LNCaP clone FGC (cell line): ENCODE results near the gene ST6GALNAC3.
"Not testable (repeated sequence)": the region's sequence is repeated elsewhere in the genome, so short reads cannot be mapped to it uniquely, and the experiment has no call there.

Experiments
- DNase-seq: peaks from one replicate; pipeline ENCODE4 v3.0.0-alpha.2; 2011; ENCODE audit warnings: low read depth
- H3K4me3 ChIP-seq: 2 replicates; pipeline ENCODE4 v1.5.1; 2011; ENCODE audit warnings: mild to moderate bottlenecking, low read depth, low read length, control low read depth
- CTCF ChIP-seq: IDR thresholded peaks from 2 replicates; pipeline ENCODE4 v1.5.1; 2012; ENCODE audit warnings: mild to moderate bottlenecking; ENCODE audit not compliant: control insufficient read depth, insufficient read depth; ENCODE audit errors: extremely low read depth

Gene ST6GALNAC3

GRCh38 chr1:76240316-76240715, 165.8 kb downstream of the ST6GALNAC3 start:
- no peak overlapping the region for H3K4me3 ChIP-seq
- no peak for DNase-seq
- TF ChIP-seq CTCF: no peak

DNA sequence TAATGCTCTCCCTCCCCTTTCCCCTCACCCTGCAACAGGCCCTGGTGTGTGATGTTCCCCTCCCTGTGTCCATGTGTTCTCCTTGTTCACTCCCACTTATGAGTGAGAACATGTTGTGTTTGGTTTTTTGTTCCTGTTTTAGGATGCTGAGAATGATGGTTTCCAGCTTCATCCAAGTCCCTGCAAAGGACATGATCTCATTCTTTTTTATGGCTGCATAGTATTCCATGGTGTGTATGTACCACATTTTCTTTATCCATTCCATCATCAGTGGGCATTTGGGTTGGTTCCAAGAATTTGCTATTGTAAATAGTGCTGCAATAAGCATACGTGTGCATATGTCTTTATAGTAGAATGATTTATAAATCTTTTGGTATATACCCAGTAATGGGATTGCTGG, 168.0 kb downstream of the ST6GALNAC3 start:
- not testable (repeated sequence) for DNase-seq

DNA sequence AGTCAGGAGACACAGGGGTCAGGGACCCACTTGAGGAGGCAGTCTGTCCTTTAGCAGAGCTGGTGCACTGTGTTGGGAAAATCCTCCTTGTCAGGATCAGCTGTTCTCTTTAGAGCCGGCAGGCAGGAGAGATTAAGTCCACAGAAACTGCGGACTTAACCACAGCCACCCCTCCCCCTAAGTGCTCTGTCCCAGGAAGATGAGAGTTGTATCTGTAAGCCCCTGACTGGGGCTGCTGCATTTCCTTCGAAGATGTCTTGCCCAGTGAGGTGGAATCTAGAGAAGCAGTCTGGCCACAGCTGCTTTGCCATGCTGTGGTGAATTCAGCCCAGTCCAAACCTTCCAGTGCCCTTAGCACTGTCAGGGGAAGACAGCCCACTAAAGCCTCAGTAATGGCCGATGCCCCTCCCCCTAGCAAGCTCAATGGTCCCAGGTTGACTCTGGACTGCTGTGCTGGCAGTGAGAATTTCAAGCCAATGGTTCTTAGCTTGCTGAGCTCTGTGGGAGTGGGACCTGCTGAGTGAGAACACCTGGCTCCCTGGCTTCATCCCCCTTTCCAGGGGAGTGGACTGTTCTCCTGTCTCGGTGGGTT, 172.8 kb downstream of the ST6GALNAC3 start:
- TF ChIP-seq CTCF: no peak
- no peak overlapping the region for H3K4me3 ChIP-seq
- no peak for DNase-seq

More for the DNA sequence above, 168.0 kb downstream of the ST6GALNAC3 start:
- not testable (repeated sequence) for H3K4me3 ChIP-seq

DNA sequence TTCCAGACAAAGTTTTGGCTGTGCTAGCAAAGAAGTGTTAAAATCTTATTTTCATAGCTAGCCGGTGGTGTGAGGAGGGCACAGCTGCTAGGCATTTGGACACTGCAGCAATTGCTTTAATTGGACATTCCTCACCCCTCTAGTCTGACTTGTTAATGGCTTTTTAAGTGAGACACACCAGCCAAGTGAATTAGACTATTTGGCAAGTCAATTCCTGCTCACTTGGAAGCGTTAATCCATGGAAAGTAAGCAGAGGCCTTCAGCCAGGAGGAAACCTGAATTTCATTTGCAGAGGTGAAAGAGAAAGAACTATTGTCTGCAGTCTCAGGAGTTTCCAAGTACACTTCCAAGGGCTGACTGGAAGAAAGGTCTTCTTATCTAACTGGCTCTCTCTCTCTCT, 175.7 kb downstream of the ST6GALNAC3 start:
- DNase-seq: no peak
- no peak overlapping the region for H3K4me3 ChIP-seq
- no peak for TF ChIP-seq CTCF

DNA sequence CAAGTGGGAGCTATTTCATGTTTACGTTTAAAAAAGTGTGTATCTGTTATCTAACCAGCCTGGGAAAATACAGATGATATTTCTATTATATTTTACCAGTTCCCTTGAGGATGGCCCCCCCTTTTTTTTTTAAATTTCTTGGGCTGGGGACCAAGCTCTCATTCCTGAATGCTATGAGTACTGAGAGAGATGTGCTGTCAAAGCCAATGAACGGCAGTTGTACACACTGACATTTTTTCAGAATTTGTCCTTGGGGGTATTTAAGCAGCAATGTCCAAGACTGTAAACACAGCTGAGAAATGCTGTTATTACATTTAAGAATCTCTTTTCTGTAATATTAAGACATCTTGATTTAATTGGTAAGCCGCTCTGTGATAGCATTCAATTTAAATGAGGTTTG, 177.9 kb downstream of the ST6GALNAC3 start:
- TF ChIP-seq CTCF: no peak
- no peak for DNase-seq

DNA sequence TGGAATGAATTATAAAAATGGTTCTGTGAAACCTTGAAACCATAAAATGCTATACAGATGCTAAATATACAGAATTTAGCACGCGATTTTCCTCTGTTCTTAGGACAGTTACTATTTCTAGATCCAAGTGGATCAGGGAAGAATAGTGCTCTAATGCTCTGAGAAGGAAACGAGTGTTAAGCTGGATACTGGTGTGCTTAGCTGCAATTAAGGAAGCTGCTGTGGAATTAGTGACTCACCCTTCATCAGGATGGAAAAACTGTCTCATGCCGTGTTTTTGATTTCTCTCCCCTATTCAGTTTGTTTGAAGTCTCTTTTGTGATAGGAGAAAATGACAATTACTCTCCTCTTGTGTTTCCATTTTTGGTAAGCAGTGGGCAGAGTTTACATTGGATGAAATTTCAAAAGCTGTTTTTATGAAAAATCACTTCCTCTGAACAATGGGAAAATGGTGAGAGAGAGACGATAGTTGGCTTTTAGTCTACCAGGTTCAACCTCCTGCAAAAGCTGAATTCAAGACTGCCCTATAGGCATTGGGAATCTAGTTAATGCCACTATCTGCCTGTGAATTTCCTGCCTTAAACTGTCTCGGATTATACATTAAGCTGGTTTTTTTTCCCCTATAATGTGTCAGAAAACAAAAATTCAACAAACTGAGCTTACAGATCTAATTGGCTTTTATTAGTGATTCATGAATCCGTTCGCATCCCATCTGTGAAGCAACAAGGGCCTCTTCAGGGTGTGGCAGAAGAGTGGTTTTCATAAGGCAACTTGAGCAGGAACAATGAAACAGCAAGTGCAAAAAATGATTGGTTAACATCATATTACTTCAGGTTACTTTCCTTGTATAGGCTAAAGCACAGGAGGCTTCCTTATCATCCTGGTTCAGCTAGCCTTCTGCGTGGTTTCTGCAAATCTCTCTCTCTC, 179.8 kb downstream of the ST6GALNAC3 start:
- DNase-seq: no peak
- TF ChIP-seq CTCF: no peak
- H3K4me3 ChIP-seq: no peak overlapping the region

More for the DNA sequence above, 177.9 kb downstream of the ST6GALNAC3 start:
- no peak overlapping the region for H3K4me3 ChIP-seq

- no peak for TF ChIP-seq CTCF
- no peak overlapping the region for H3K4me3 ChIP-seq
Observed at GRCh38 chr1:76256289-76257223, 182.0 kb downstream of the ST6GALNAC3 start.

More at GRCh38 chr1:76256289-76257223, 182.0 kb downstream of the ST6GALNAC3 start:
- no peak for DNase-seq
